ENCODE results near the gene SPPL2B.

SPPL2B gene

GRCh38 chr19:2380567-2380966 lies 52.1 kb downstream of the SPPL2B start:
- no peak for TF ChIP-seq EZH2phosphoT487 (IDR thresholded peaks at IDR 0.05; ENCODE audit: low read length)
- no peak for TF ChIP-seq CTCF (IDR thresholded peaks at IDR 0.05; ENCODE audit: low read length)
- no peak for TF ChIP-seq EZH2 (optimal IDR thresholded peaks at IDR 0.05; ENCODE audit: low read depth, low read length)
- H3K79me2 ChIP-seq (ENCODE audit: low read length): no peaks in the 10 kb centered on the region

GRCh38 chr19:2381148-2381820 lies 52.8 kb downstream of the SPPL2B start:
- no peak overlapping the region for H3K4me2 ChIP-seq (ENCODE audit: low read depth, low read length)
- no peaks in the 10 kb centered on the region for H3K9me2 ChIP-seq (replicated peaks; ENCODE audit: insufficient read depth, low read length)
- no peaks in the 10 kb centered on the region for H3K9me3 ChIP-seq (replicated peaks; ENCODE audit: insufficient read depth, low read length)
- H3K79me2 ChIP-seq (ENCODE audit: low read length): no peaks in the 10 kb centered on the region
- no peaks in the 10 kb centered on the region for H3K4me1 ChIP-seq (ENCODE audit: low read length)
- no peaks in the 10 kb centered on the region for H3K36me3 ChIP-seq (replicated peaks; ENCODE audit: insufficient read depth, low read length)
- H3K9ac ChIP-seq (ENCODE audit: low read length): no peak overlapping the region
- no peak overlapping the region for H2AFZ ChIP-seq (ENCODE audit: low read length)
- TF ChIP-seq EZH2phosphoT487 (IDR thresholded peaks at IDR 0.05; ENCODE audit: low read length): no peak
- TF ChIP-seq CTCF (IDR thresholded peaks at IDR 0.05; ENCODE audit: low read length): no peak
- TF ChIP-seq EZH2 (optimal IDR thresholded peaks at IDR 0.05; ENCODE audit: low read depth, low read length): no peak
- peaks cover 21% of the 10 kb centered on the region for H3K27me3 ChIP-seq (replicated peaks; ENCODE audit: insufficient read depth, low read length)
- no peaks in the 10 kb centered on the region for H4K20me1 ChIP-seq (ENCODE audit: insufficient read depth, low read length)
- H3F3A ChIP-seq (ENCODE audit: insufficient read depth, low read length): no peaks in the 10 kb centered on the region
- H3K27ac ChIP-seq (ENCODE audit: low read length): no peak overlapping the region
- no peak for DNase-seq
- no peak overlapping the region for H3K4me3 ChIP-seq (ENCODE audit: low read length)

More at GRCh38 chr19:2380567-2380966, 52.1 kb downstream of the SPPL2B start:
- H3K4me1 ChIP-seq (ENCODE audit: low read length): no peaks in the 10 kb centered on the region
- no peak overlapping the region for H3K4me3 ChIP-seq (ENCODE audit: low read length)
- H3K27ac ChIP-seq (ENCODE audit: low read length): no peak overlapping the region
- H3K4me2 ChIP-seq (ENCODE audit: low read depth, low read length): no peak overlapping the region
- H3K9me2 ChIP-seq (replicated peaks; ENCODE audit: insufficient read depth, low read length): no peaks in the 10 kb centered on the region
- no peaks in the 10 kb centered on the region for H4K20me1 ChIP-seq (ENCODE audit: insufficient read depth, low read length)
- H2AFZ ChIP-seq (ENCODE audit: low read length): no peak overlapping the region
- no peaks in the 10 kb centered on the region for H3K9me3 ChIP-seq (replicated peaks; ENCODE audit: insufficient read depth, low read length)
- no peaks in the 10 kb centered on the region for H3F3A ChIP-seq (ENCODE audit: insufficient read depth, low read length)
- H3K9ac ChIP-seq (ENCODE audit: low read length): no peak overlapping the region
- peaks cover 26% of the 10 kb centered on the region for H3K27me3 ChIP-seq (replicated peaks; ENCODE audit: insufficient read depth, low read length)
- DNase-seq: no peak
- H3K36me3 ChIP-seq (replicated peaks; ENCODE audit: insufficient read depth, low read length): no peaks in the 10 kb centered on the region

GRCh38 chr19:2382530-2383222 lies 54.2 kb downstream of the SPPL2B start:
- Histone ChIP-seq H4K20me1 (ENCODE audit: insufficient read depth, low read length) (no peaks in the 10 kb centered on the region), H3K9me3 (replicated peaks; ENCODE audit: insufficient read depth, low read length) (no peaks in the 10 kb centered on the region), H3K4me2 (ENCODE audit: low read depth, low read length) (no peak overlapping the region), H3F3A (ENCODE audit: insufficient read depth, low read length) (no peaks in the 10 kb centered on the region), H3K27ac (ENCODE audit: low read length) (no peak overlapping the region), H3K27me3 (replicated peaks; ENCODE audit: insufficient read depth, low read length) (peaks cover 16% of the 10 kb centered on the region; the same call in 1 of the 2 replicates), H3K4me1 (ENCODE audit: low read length) (no peaks in the 10 kb centered on the region), H3K4me3 (ENCODE audit: low read length) (no peak overlapping the region), H3K79me2 (ENCODE audit: low read length) (no peaks in the 10 kb centered on the region), H3K9me2 (replicated peaks; ENCODE audit: insufficient read depth, low read length) (no peaks in the 10 kb centered on the region), H2AFZ (ENCODE audit: low read length) (no peak overlapping the region), H3K36me3 (replicated peaks; ENCODE audit: insufficient read depth, low read length) (no peaks in the 10 kb centered on the region), H3K9ac (ENCODE audit: low read length) (no peak overlapping the region)
- no peak for TF ChIP-seq EZH2phosphoT487 (IDR thresholded peaks at IDR 0.05; ENCODE audit: low read length)
- TF ChIP-seq EZH2 (optimal IDR thresholded peaks at IDR 0.05; ENCODE audit: low read depth, low read length): no peak
- TF ChIP-seq CTCF (IDR thresholded peaks at IDR 0.05; ENCODE audit: low read length): no peak
- DNase-seq: no peak

Data from MM.1S (cell line).